Measurements from ENCODE around the gene BCL2A1. TPM values are rescaled to one million over a fixed set of nuclear protein-coding genes. Genes with fewer than 3 reads are reported as not detected.

The BCL2A1 gene
- total RNA-seq, 1 donor from 2014 or later = 0.49 TPM

DNA sequence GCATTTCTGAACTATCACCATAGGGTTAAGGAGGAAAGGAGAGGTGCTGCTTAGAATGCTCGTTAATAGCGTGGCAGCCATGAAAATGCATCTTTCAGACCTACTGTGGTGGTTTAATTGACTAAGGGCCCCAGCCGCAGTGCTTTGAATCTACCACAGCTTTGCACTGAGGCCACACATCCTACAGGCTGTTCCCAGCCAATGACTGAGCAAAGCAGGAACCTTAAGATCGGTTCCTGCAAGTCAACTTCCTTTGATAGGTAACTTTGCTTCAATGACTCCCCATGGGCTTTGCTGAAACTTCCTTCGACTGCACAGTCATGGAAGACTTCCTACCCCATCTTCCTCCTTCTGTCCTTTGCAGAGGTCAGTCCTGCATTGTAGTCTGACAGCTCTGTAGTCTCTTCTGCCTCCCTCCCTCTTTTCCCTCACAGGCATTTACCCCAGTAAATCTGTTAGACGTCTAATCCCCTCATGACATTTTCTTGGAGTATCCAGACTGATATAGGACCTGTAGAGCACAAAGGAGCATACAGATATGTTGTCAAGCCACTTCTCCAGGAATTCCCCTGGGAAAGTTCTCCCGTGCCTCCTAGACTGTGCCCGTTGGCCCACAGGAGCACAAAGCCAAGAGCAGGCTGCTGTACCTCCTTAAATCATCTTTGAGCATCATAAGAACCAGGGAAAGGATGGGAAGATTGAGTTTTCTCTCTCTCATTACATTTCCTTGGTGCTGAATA lies 2.6 kb upstream of the BCL2A1 start:
- no peak for DNase-seq (ENCODE audit: low spot score in 2 of 2, unreplicated experiment in 2 of 2)
- no peak overlapping the region for H3K27ac Mint-ChIP-seq
- H3K4me3 Mint-ChIP-seq = no peak overlapping the region
- H3K4me1 Mint-ChIP-seq = peaks cover 18% of the 10 kb centered on the region
- no peaks in the 10 kb centered on the region for H3K36me3 Mint-ChIP-seq
- no peaks in the 10 kb centered on the region for H3K27me3 Mint-ChIP-seq (ENCODE audit: low read depth)
- TF ChIP-seq, protein P1, sequence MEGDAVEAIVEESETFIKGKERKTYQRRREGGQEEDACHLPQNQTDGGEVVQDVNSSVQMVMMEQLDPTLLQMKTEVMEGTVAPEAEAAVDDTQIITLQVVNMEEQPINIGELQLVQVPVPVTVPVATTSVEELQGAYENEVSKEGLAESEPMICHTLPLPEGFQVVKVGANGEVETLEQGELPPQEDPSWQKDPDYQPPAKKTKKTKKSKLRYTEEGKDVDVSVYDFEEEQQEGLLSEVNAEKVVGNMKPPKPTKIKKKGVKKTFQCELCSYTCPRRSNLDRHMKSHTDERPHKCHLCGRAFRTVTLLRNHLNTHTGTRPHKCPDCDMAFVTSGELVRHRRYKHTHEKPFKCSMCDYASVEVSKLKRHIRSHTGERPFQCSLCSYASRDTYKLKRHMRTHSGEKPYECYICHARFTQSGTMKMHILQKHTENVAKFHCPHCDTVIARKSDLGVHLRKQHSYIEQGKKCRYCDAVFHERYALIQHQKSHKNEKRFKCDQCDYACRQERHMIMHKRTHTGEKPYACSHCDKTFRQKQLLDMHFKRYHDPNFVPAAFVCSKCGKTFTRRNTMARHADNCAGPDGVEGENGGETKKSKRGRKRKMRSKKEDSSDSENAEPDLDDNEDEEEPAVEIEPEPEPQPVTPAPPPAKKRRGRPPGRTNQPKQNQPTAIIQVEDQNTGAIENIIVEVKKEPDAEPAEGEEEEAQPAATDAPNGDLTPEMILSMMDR (IDR thresholded peaks at IDR 0.05; ENCODE audit: unreplicated experiment) = no peak
- H3K9me3 Mint-ChIP-seq = no peaks in the 10 kb centered on the region

DNA sequence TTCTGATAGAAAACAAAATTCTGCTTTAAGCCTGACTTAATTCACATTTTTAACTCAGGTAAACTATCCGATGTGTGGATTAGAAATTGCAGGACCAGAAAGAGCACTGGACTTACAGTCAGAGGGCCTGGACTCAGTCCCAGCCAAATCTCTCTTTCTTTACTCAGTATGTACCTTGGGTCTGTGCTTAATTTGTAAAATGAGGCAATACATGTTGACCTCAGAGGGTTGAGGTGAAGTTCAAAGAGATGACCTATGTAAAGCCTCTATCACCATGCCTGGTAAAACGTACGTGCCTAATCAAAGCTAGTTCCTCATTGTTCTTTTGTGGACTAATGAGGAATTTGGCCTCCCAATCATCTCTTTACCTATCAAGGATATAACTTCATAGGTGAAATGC lies 1.9 kb upstream of the BCL2A1 start:
- DNase-seq (ENCODE audit: low spot score in 2 of 2, unreplicated experiment in 2 of 2) = no peak
- Mint-ChIP-seq H3K9me3 (no peaks in the 10 kb centered on the region), H3K4me1 (peaks cover 18% of the 10 kb centered on the region), H3K27ac (no peak overlapping the region), H3K4me3 (no peak overlapping the region), H3K27me3 (ENCODE audit: low read depth) (no peaks in the 10 kb centered on the region), H3K36me3 (no peaks in the 10 kb centered on the region)
- TF ChIP-seq, protein P1 (IDR thresholded peaks at IDR 0.05; ENCODE audit: unreplicated experiment) = no peak

DNA sequence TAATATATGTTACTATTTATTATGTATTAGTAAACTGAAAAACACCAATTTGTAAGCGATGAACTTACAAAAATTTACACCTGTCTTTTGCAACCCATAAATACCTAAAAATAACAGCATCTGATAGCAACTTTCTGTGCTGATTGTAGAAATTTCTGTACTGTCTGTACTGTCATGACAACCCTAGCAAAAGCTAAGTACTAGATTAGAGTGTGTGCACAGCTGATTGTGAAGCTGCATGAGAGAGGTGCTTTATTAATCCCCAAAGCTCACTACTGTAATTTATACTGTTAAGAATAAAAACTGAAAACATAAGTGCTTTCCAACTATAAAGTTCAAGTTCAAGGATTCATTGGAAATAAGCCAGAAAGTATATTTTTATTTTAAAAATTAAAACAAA lies 815 bp downstream of the BCL2A1 start:
- no peak overlapping the region for H3K4me3 Mint-ChIP-seq
- no peaks in the 10 kb centered on the region for H3K27me3 Mint-ChIP-seq (ENCODE audit: low read depth)
- peaks cover 21% of the 10 kb centered on the region for H3K4me1 Mint-ChIP-seq
- TF ChIP-seq, protein P1 (IDR thresholded peaks at IDR 0.05; ENCODE audit: unreplicated experiment) = no peak
- no peaks in the 10 kb centered on the region for H3K9me3 Mint-ChIP-seq
- H3K27ac Mint-ChIP-seq = no peak overlapping the region
- no peaks in the 10 kb centered on the region for H3K36me3 Mint-ChIP-seq
- DNase-seq (ENCODE audit: low spot score in 2 of 2, unreplicated experiment in 2 of 2) = no peak

DNA sequence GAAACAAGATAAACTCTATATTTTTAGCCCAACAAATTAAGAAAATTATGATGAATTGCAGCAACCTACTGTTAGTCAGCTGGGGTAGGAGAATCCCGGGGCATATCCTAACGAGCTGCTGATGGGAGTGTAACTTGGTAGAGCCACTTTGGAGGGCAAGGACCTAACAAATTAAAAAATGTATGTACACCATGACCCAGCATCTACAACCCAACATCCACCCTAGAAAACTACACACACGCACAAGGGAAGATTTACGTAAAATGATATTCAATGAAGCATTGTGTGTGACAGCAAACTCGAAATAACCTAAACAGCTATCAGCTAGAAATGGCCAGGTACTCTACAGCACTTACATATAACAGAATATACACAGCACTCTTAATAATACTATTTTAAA lies 1.9 kb downstream of the BCL2A1 start:
- Mint-ChIP-seq H3K27ac (no peak overlapping the region), H3K9me3 (no peaks in the 10 kb centered on the region), H3K27me3 (ENCODE audit: low read depth) (no peaks in the 10 kb centered on the region), H3K4me3 (no peak overlapping the region), H3K4me1 (peaks cover 21% of the 10 kb centered on the region), H3K36me3 (no peaks in the 10 kb centered on the region)
- DNase-seq (ENCODE audit: low spot score in 2 of 2, unreplicated experiment in 2 of 2) = no peak
- TF ChIP-seq, protein P1 (IDR thresholded peaks at IDR 0.05; ENCODE audit: unreplicated experiment) = no peak

DNA sequence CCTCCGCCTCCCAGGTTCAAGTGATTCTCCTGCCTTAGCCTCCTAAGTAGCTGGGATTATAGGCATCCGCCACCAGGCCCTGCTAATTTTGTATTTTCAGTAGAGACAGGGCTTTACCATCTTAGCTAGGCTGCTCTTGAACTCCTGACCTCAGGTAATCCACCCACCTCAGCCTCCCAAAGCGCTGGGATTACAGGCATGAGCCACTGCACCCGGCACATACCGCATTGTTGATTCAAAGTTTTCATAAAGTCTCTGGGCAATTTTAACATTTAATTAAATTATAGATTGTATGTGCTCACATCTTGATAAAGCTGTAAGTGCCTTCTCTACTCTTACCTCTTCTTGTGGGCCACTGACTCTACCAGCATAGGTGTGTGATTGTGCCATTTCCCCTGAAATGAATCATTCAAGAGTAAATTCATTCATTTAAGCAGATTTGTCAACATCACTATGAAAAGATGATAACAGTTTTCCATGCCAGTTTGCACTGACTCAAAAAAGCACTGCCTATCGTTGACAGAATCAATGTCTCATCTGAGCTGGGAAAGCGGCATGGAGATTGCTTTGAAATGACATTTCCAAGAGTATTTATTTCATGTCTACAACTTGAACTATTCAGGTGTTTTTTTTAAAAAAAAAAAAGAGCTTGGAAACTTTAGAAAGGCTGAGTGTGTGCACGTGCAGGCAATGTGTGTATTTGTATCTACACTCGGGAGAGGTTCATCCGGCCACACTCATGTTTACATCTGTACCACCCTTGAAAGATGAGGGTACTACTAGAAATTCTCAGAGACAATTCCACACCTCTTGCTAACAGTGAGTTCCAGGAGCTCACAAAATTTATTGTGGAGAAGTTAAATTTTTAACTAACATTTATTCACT lies 3.5 kb downstream of the BCL2A1 start:
- peaks cover 15% of the 10 kb centered on the region for H3K4me1 Mint-ChIP-seq
- no peak overlapping the region for H3K27ac Mint-ChIP-seq
- DNase-seq (ENCODE audit: low spot score in 2 of 2, unreplicated experiment in 2 of 2) = no peak
- TF ChIP-seq, protein P1 (IDR thresholded peaks at IDR 0.05; ENCODE audit: unreplicated experiment) = no peak
- no peak overlapping the region for H3K4me3 Mint-ChIP-seq
- H3K27me3 Mint-ChIP-seq (ENCODE audit: low read depth) = no peaks in the 10 kb centered on the region
- no peaks in the 10 kb centered on the region for H3K36me3 Mint-ChIP-seq
- H3K9me3 Mint-ChIP-seq = no peaks in the 10 kb centered on the region
